Sigmoid colon (tissue), 4 donors: ENCODE data around the gene CUX1.

Experiments
- POLR2A ChIP-seq, 2 donors: fragments of 450-650 bp; IDR thresholded peaks; one replicate each; pipeline ENCODE4 v1.6.1; 2016; ENCODE audit warnings: antibody characterized with exemption in 2 of 2, mild to moderate bottlenecking in 2 of 2, moderate library complexity in 2 of 2
- POLR2AphosphoS5 ChIP-seq, 4 donors: sonication (generic); formaldehyde crosslinking; IDR thresholded peaks; one replicate each; pipeline ENCODE4 v1.6.1; 2017; ENCODE audit warnings: antibody characterized with exemption in 4 of 4
- TF ChIP-seq, protein P1 (sequence below), 4 experiments: fragments of 450-650 bp in 3 of 4; fragments of 200-600 bp in 1 of 4; IDR thresholded peaks; one replicate each; pipeline ENCODE4 v1.5.1; 2016 to 2019; ENCODE audit warnings: antibody characterized with exemption in 4 of 4, mild to moderate bottlenecking in 3 of 4, moderate library complexity in 2 of 4

DNA sequence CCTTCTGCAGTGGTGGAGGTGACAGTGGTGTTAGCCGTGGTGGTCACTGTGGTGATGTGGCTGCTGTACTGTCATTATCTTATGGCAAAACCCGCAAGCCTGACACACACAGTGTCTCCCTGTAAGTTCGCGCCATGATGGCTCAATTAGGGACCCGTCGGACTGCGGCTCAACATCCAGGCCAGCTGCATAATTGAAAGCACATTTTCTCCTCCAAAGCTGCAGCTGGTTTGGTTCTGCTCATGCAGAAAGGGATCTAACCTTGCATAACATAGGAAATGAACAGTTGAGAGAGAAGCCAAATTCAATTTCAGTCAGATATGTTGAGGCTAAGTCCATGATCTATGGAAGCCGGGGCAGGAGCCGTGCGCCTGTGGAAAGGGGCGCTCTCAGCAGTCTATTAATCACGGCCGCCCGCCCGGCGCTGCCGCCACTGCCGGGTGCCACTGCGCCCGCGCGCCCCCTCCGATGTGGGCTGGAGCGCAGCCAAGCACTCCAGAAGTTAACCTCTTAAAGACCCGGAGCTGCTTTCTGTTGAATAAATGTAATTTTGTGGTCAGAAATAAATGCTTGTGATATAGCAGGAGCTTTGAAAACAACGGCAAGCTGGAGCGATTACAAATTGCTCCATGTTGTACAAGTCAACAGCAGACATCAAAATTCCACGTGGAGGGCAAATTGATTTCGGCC, 227.7 kb downstream of the CUX1 start:
- TF ChIP-seq POLR2A (IDR thresholded peaks at IDR 0.05): no peak
- TF ChIP-seq, protein P1, sequence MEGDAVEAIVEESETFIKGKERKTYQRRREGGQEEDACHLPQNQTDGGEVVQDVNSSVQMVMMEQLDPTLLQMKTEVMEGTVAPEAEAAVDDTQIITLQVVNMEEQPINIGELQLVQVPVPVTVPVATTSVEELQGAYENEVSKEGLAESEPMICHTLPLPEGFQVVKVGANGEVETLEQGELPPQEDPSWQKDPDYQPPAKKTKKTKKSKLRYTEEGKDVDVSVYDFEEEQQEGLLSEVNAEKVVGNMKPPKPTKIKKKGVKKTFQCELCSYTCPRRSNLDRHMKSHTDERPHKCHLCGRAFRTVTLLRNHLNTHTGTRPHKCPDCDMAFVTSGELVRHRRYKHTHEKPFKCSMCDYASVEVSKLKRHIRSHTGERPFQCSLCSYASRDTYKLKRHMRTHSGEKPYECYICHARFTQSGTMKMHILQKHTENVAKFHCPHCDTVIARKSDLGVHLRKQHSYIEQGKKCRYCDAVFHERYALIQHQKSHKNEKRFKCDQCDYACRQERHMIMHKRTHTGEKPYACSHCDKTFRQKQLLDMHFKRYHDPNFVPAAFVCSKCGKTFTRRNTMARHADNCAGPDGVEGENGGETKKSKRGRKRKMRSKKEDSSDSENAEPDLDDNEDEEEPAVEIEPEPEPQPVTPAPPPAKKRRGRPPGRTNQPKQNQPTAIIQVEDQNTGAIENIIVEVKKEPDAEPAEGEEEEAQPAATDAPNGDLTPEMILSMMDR (IDR thresholded peaks at IDR 0.05): no peak
- TF ChIP-seq POLR2AphosphoS5 (IDR thresholded peaks at IDR 0.05): peak in 3 of 4 donors; percentile 19 to 34 (median 26)
